ENCODE measurements around the gene KDR. TPM values are rescaled to one million over a fixed set of nuclear protein-coding genes. Genes with fewer than 3 reads are reported as not detected.

KDR gene
- total and polyA plus RNA-seq, 9 donors, result 6.0 to 36.4 (median 13.9) TPM

DNA sequence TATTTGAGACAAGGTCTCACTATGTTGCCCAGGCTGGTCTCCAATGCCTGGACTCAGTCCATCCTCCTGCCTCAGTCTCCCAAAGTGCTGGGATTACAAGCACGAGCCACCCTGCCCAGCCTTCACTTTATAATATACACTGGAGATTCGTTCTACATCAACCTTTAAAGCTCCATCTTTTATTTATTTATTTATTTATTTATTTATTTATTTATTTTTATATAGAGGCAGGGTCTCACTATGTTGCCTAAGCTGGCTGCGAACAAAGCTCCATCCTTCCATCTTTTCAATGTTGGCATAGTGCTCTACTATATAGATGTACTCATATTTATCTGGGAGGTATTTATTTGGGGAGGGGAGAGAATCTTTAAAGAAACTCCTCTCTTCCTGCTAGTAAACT, 1.7 kb upstream of the KDR start:
- TF ChIP-seq, protein P1, sequence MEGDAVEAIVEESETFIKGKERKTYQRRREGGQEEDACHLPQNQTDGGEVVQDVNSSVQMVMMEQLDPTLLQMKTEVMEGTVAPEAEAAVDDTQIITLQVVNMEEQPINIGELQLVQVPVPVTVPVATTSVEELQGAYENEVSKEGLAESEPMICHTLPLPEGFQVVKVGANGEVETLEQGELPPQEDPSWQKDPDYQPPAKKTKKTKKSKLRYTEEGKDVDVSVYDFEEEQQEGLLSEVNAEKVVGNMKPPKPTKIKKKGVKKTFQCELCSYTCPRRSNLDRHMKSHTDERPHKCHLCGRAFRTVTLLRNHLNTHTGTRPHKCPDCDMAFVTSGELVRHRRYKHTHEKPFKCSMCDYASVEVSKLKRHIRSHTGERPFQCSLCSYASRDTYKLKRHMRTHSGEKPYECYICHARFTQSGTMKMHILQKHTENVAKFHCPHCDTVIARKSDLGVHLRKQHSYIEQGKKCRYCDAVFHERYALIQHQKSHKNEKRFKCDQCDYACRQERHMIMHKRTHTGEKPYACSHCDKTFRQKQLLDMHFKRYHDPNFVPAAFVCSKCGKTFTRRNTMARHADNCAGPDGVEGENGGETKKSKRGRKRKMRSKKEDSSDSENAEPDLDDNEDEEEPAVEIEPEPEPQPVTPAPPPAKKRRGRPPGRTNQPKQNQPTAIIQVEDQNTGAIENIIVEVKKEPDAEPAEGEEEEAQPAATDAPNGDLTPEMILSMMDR (IDR thresholded peaks at IDR 0.05), result no peak
- TF ChIP-seq POLR2A (IDR thresholded peaks at IDR 0.05) (no peak), EP300 (IDR thresholded peaks at IDR 0.05) (no peak)
- Histone ChIP-seq H3K4me3 (no peak overlapping the region), H3K27ac (no peak overlapping the region), H3K9me3 (no peaks in the 10 kb centered on the region), H3K27me3 (no peaks in the 10 kb centered on the region), H3K4me1 (ENCODE audit: insufficient read depth) (no peaks in the 10 kb centered on the region), H3K36me3 (no peaks in the 10 kb centered on the region)
- intact Hi-C loops (cut with DNase I), result no loop called here
- 85 to 90% (median 85%) methylated on average over 3 of the region's 3 CpGs for WGBS, 3 donors
- no peak for DNase-seq

GRCh38 chr4:55125763-55126541, 557 bp upstream of the KDR start:
- intact Hi-C loops (cut with DNase I), result no loop called here
- no peak overlapping the region for H3K27ac ChIP-seq

GRCh38 chr4:55124322-55125076, 896 bp downstream of the KDR start:
- no peaks in the 10 kb centered on the region for H3K9me3 ChIP-seq
- no peaks in the 10 kb centered on the region for H3K27me3 ChIP-seq
- peak overlapping the region; percentile 58 for H3K4me3 ChIP-seq
- intact Hi-C loops (cut with DNase I), result no loop called here
- TF ChIP-seq, protein P1 (IDR thresholded peaks at IDR 0.05), result no peak
- 24 to 29% (median 24%) methylated on average over 34 of the region's 34 CpGs for WGBS, 3 donors
- no peak for DNase-seq
- no peaks in the 10 kb centered on the region for H3K4me1 ChIP-seq (ENCODE audit: insufficient read depth)
- H3K27ac ChIP-seq, result no peak overlapping the region
- H3K36me3 ChIP-seq, result no peaks in the 10 kb centered on the region

More at GRCh38 chr4:55125763-55126541, 557 bp upstream of the KDR start:
- 5 to 7% (median 5%) methylated on average over 32 of the region's 32 CpGs for WGBS, 3 donors
- Histone ChIP-seq H3K27me3 (no peaks in the 10 kb centered on the region), H3K9me3 (no peaks in the 10 kb centered on the region), H3K4me1 (ENCODE audit: insufficient read depth) (no peaks in the 10 kb centered on the region), H3K36me3 (no peaks in the 10 kb centered on the region), H3K4me3 (peak overlapping the region; percentile 58)
- TF ChIP-seq EP300 (IDR thresholded peaks at IDR 0.05) (no peak), POLR2A (IDR thresholded peaks at IDR 0.05) (no peak)
- TF ChIP-seq, protein P1 (IDR thresholded peaks at IDR 0.05), result no peak
- DNase-seq, result no peak

DNA sequence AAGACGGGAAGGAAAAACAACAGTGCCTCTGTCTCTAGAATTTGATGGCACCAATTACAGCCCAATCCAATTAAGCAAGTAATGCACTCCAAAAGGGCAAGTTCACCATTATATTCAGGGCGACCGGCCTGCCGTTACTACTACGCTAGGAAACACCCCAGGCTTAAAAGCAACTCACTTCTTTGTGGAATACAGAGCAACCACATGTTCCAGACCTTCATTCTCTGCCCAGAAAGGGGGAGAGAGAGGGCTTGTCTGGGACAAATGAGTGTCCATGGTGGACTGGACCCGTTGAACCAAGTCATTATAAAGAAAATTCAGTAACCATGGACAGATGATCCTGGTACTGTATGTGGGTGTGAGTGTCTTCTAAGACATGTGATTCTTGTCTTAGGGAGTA, 1.6 kb downstream of the KDR start:
- H3K4me3 ChIP-seq, result peak overlapping the region; percentile 58
- H3K27ac ChIP-seq, result no peak overlapping the region
- intact Hi-C loops (cut with DNase I), result no loop called here
- no peak for DNase-seq
- no peaks in the 10 kb centered on the region for H3K4me1 ChIP-seq (ENCODE audit: insufficient read depth)
- WGBS, 3 donors, result 74 to 84% (median 82%) methylated on average over 6 of the region's 6 CpGs
- no peaks in the 10 kb centered on the region for H3K9me3 ChIP-seq
- no peaks in the 10 kb centered on the region for H3K27me3 ChIP-seq
- H3K36me3 ChIP-seq, result no peaks in the 10 kb centered on the region
- TF ChIP-seq EP300 (IDR thresholded peaks at IDR 0.05), result no peak
- no peak for TF ChIP-seq POLR2A (IDR thresholded peaks at IDR 0.05)
- TF ChIP-seq, protein P1 (IDR thresholded peaks at IDR 0.05), result no peak

Data from ovary (tissue), 9 donors.